DND-41 (cell line): ENCODE measurements around the gene TRMU.

Source experiments
- EZH2 ChIP-seq: IDR thresholded peaks from 3 replicates; pipeline ENCODE4 v1.6.1; 2012; ENCODE audit warnings: borderline replicate concordance, low read depth, mild to moderate bottlenecking, moderate library complexity, low read length, inconsistent platforms; ENCODE audit not compliant: severe bottlenecking
- TF ChIP-seq, protein P1 (sequence below): IDR thresholded peaks from 2 replicates; pipeline ENCODE4 v1.5.1; 2012; ENCODE audit warnings: borderline replicate concordance, low read length, moderate library complexity, mild to moderate bottlenecking; ENCODE audit not compliant: poor library complexity, severe bottlenecking; ENCODE audit errors: extremely low read depth

DNA sequence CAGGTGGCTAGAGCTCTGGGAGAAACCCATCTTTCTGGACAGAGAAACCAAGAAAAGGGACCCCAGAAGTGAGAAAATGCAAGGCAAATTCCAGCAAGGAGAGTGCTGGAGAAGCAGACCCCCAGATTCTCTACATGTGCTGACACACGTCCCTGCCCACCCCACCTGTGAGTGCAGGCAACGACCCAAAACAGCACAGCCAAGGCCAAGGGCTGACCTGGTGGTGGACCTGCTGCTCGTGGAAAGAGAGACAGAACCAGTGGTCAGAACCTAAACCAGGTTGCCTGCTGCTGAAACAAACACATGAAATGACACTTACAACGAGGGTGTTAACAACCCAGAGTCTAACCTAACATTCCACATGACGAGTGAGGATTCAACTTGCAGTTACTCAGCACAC lies 24.6 kb downstream of the TRMU start:
- TF ChIP-seq, protein P1, sequence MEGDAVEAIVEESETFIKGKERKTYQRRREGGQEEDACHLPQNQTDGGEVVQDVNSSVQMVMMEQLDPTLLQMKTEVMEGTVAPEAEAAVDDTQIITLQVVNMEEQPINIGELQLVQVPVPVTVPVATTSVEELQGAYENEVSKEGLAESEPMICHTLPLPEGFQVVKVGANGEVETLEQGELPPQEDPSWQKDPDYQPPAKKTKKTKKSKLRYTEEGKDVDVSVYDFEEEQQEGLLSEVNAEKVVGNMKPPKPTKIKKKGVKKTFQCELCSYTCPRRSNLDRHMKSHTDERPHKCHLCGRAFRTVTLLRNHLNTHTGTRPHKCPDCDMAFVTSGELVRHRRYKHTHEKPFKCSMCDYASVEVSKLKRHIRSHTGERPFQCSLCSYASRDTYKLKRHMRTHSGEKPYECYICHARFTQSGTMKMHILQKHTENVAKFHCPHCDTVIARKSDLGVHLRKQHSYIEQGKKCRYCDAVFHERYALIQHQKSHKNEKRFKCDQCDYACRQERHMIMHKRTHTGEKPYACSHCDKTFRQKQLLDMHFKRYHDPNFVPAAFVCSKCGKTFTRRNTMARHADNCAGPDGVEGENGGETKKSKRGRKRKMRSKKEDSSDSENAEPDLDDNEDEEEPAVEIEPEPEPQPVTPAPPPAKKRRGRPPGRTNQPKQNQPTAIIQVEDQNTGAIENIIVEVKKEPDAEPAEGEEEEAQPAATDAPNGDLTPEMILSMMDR, result no peak
- no peak for TF ChIP-seq EZH2
